GM20000 (cell line): ENCODE measurements around the gene CRIP3.
A peak's percentile ranks its signal among the peaks of the same experiment; 100 is the strongest.
"Not testable (repeated sequence)": the region's sequence is repeated elsewhere in the genome, so short reads cannot be mapped to it uniquely, and the experiment has no call there.

ENCODE experiments used
- DNase-seq: peaks from one replicate; pipeline ENCODE4 v3.0.0; 2012; ENCODE audit warnings: low spot score
- CTCF ChIP-seq: IDR thresholded peaks from 2 replicates; pipeline ENCODE4 v1.5.1; 2012; ENCODE audit warnings: mild to moderate bottlenecking, control low read depth; ENCODE audit errors: extremely low read depth, missing control alignments

The CRIP3 gene

GRCh38 chr6:43308101-43308989 is at the start of gene CRIP3:
CRIP3 (minus strand) TSS chr6:43308826; CDS start chr6:43308792, 34 bp downstream.
- TF ChIP-seq CTCF: no peak
- DNase-seq: peak; percentile 54

GRCh38 chr6:43355862-43356590 is 47.4 kb upstream of the CRIP3 start:
- peak; percentile 25 for DNase-seq
- peak; percentile 43 for TF ChIP-seq CTCF

GRCh38 chr6:43351951-43352350 is 43.3 kb upstream of the CRIP3 start:
- not testable (repeated sequence) for DNase-seq

GRCh38 chr6:43347444-43347843 is 38.8 kb upstream of the CRIP3 start:
- TF ChIP-seq CTCF: no peak
- no peak for DNase-seq

GRCh38 chr6:43347021-43347420 is 38.4 kb upstream of the CRIP3 start:
- TF ChIP-seq CTCF: no peak
- DNase-seq: no peak

GRCh38 chr6:43346243-43346642 is 37.6 kb upstream of the CRIP3 start:
- DNase-seq: not testable (repeated sequence)

GRCh38 chr6:43339168-43339567 is 30.5 kb upstream of the CRIP3 start:
- DNase-seq: peak; percentile 51
- no peak for TF ChIP-seq CTCF

- no peak for TF ChIP-seq CTCF
Observed at GRCh38 chr6:43338243-43338642, 29.6 kb upstream of the CRIP3 start.

More at GRCh38 chr6:43338243-43338642, 29.6 kb upstream of the CRIP3 start:
- DNase-seq: peak; percentile 32
